ENCODE results near the gene KLLN.
"Not testable (repeated sequence)": the region's sequence is repeated elsewhere in the genome, so short reads cannot be mapped to it uniquely, and the experiment has no call there.

DNA sequence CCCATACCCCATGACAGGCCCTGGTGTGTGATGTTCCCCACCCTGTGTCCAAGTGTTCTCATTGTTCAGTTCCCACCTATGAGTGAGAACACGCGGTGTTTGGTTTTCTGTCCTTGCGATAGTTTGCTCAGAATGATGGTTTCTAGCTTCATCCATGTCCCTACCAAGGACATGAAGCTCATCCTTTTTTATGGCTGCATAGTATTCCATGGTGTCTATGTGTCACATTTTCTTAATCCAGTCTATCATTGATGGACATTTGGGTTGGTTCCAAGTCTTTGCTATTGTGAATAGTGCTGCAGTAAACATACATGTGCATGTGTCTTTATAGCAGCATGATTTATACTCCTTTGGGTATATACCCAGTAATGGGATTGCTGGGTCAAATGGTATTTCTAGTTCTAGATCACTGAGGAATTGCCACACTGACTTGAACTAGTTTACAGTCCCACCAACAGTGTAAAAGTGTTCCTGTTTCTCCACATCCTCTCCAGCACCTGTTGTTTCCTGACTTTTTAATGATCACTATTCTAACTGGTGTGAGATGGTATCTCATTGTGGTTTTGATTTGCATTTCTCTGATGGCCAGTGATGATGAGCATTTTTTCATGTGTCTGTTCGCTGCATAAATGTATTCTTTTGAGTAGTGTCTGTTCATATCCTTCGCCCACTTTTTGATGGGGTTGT, 18.2 kb upstream of the KLLN start:
- not testable (repeated sequence) for TF ChIP-seq NFYB (CRISPR knock-in tag; IDR thresholded peaks at IDR 0.05)
- TF ChIP-seq, protein P1, sequence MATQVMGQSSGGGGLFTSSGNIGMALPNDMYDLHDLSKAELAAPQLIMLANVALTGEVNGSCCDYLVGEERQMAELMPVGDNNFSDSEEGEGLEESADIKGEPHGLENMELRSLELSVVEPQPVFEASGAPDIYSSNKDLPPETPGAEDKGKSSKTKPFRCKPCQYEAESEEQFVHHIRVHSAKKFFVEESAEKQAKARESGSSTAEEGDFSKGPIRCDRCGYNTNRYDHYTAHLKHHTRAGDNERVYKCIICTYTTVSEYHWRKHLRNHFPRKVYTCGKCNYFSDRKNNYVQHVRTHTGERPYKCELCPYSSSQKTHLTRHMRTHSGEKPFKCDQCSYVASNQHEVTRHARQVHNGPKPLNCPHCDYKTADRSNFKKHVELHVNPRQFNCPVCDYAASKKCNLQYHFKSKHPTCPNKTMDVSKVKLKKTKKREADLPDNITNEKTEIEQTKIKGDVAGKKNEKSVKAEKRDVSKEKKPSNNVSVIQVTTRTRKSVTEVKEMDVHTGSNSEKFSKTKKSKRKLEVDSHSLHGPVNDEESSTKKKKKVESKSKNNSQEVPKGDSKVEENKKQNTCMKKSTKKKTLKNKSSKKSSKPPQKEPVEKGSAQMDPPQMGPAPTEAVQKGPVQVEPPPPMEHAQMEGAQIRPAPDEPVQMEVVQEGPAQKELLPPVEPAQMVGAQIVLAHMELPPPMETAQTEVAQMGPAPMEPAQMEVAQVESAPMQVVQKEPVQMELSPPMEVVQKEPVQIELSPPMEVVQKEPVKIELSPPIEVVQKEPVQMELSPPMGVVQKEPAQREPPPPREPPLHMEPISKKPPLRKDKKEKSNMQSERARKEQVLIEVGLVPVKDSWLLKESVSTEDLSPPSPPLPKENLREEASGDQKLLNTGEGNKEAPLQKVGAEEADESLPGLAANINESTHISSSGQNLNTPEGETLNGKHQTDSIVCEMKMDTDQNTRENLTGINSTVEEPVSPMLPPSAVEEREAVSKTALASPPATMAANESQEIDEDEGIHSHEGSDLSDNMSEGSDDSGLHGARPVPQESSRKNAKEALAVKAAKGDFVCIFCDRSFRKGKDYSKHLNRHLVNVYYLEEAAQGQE (IDR thresholded peaks at IDR 0.05; ENCODE audit: borderline replicate concordance in 1 of 2, low read depth in 1 of 2, low read length in 2 of 2) = not testable (repeated sequence)

Data from HepG2 (cell line).